ENCODE data around the gene ADD1.
"Not testable (repeated sequence)": the region's sequence is repeated elsewhere in the genome, so short reads cannot be mapped to it uniquely, and the experiment has no call there.

The ADD1 gene

GRCh38 chr4:2932321-2932950 lies 88.8 kb downstream of the ADD1 start:
- no peak for DNase-seq (ENCODE audit: low read depth in 2 of 2, low spot score in 1 of 2)

- DNase-seq (ENCODE audit: low read depth in 2 of 2, low spot score in 1 of 2) = no peak
Observed at GRCh38 chr4:2932951-2933565, 89.4 kb downstream of the ADD1 start.

- no peak for DNase-seq (ENCODE audit: low read depth in 2 of 2, low spot score in 1 of 2)
Observed at GRCh38 chr4:2933566-2934076, 90.0 kb downstream of the ADD1 start.

GRCh38 chr4:2934077-2934812 lies 90.6 kb downstream of the ADD1 start:
- DNase-seq (ENCODE audit: low read depth in 2 of 2, low spot score in 1 of 2) = no peak

GRCh38 chr4:2934813-2935761 lies 91.4 kb downstream of the ADD1 start:
- peak; percentile 90 to 93 for DNase-seq (ENCODE audit: low read depth in 2 of 2, low spot score in 1 of 2)

- DNase-seq (ENCODE audit: low read depth in 2 of 2, low spot score in 1 of 2) = no peak
Observed at GRCh38 chr4:2935762-2936743, 92.4 kb downstream of the ADD1 start.

GRCh38 chr4:2936773-2937145 lies 93.1 kb downstream of the ADD1 start:
- no peak for DNase-seq (ENCODE audit: low read depth in 2 of 2, low spot score in 1 of 2)

- DNase-seq (ENCODE audit: low read depth in 2 of 2, low spot score in 1 of 2) = no peak
Observed at GRCh38 chr4:2937146-2937857, 93.7 kb downstream of the ADD1 start.

- DNase-seq (ENCODE audit: low read depth in 2 of 2, low spot score in 1 of 2) = no peak
Observed at GRCh38 chr4:2937986-2938385, 94.3 kb downstream of the ADD1 start.

GRCh38 chr4:2938411-2938810 lies 94.8 kb downstream of the ADD1 start:
- DNase-seq (ENCODE audit: low read depth in 2 of 2, low spot score in 1 of 2) = not testable (repeated sequence)

- DNase-seq (ENCODE audit: low read depth in 2 of 2, low spot score in 1 of 2) = no peak
Observed at GRCh38 chr4:2938906-2939305, 95.3 kb downstream of the ADD1 start.

- DNase-seq (ENCODE audit: low read depth in 2 of 2, low spot score in 1 of 2) = no peak
Observed at GRCh38 chr4:2939383-2940243, 96.0 kb downstream of the ADD1 start.

- DNase-seq (ENCODE audit: low read depth in 2 of 2, low spot score in 1 of 2) = no peak
Observed at GRCh38 chr4:2940267-2941137, 96.9 kb downstream of the ADD1 start.

- DNase-seq (ENCODE audit: low read depth in 2 of 2, low spot score in 1 of 2) = no peak
Observed at GRCh38 chr4:2941138-2942036, 97.7 kb downstream of the ADD1 start.

GRCh38 chr4:2942037-2942531 lies 98.4 kb downstream of the ADD1 start:
- DNase-seq (ENCODE audit: low read depth in 2 of 2, low spot score in 1 of 2) = no peak
